T-helper 2 cell treated with Interferon-gamma antibody and Interleukin-4, amounts not matched to agents 5 μg/mL and 100 μg/mL, for 36 hours (primary cell): ENCODE results near the gene MGP.

Experiments
- DNase-seq: peaks from one replicate; pipeline ENCODE4 v3.0.0; 2021; ENCODE audit warnings: low spot score
- H3K27ac Mint-ChIP-seq: one replicate; pipeline ENCODE4 v1.8.0; 2021; ENCODE audit warnings: mild to moderate bottlenecking, mixed read lengths
- H3K27me3 Mint-ChIP-seq: one replicate; pipeline ENCODE4 v1.8.0; 2021; ENCODE audit warnings: low read depth, mixed read lengths
- H3K36me3 Mint-ChIP-seq: one replicate; pipeline ENCODE4 v1.8.0; 2021; ENCODE audit warnings: low read depth, mixed read lengths
- H3K4me1 Mint-ChIP-seq: one replicate; pipeline ENCODE4 v1.8.0; 2021; ENCODE audit warnings: low read depth, mixed read lengths
- H3K4me3 Mint-ChIP-seq: one replicate; pipeline ENCODE4 v1.8.0; 2022; ENCODE audit warnings: mild to moderate bottlenecking, moderate library complexity, mixed read lengths
- H3K9me3 Mint-ChIP-seq: one replicate; pipeline ENCODE4 v1.8.0; 2021; ENCODE audit warnings: mixed read lengths

The MGP gene

DNA sequence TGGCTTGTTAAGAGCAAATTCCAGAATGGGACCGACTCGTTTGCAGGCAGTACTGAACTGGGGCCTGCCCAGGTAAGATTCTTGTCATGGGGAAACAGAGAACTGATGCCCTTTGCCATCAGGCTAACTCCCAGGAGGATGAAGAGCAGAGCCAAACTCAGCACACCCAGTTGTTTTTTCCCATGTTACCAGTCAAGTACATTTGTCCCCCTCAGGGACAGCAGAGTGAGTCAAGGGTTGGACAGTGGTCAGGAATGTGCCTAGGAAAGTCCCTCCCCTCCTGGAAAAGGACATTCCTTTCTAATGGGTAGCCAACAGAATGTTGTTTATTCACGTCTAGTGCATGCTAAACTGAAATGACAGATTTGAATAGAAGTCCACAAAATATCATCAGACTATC lies 43.9 kb downstream of the MGP start:
- DNase-seq = no peak
- Mint-ChIP-seq H3K36me3 (no peaks in the 10 kb centered on the region), H3K27ac (no peak overlapping the region), H3K27me3 (peaks cover 17% of the 10 kb centered on the region), H3K9me3 (no peaks in the 10 kb centered on the region), H3K4me1 (peaks cover 4% of the 10 kb centered on the region), H3K4me3 (no peak overlapping the region)

DNA sequence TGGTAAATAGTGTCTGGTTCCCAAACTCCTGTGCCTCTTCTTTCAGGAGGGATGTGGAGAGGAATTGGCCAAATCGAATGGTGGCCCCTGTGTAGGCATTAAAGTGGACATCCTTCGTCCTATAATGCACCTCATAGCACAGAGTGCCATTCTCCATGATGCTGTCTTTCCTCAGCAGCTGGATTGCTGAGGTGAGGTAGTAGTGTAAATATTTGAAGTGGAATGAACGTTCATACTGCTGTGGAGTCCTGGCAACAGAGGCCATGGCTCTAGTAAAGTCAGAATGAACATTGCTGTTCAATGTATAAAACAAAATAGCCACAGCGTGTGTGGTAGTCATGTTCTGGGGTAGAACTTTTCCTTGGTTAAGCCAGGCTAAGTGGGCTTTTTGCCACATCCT lies 45.0 kb downstream of the MGP start:
- Mint-ChIP-seq H3K27me3 (peaks cover 17% of the 10 kb centered on the region), H3K27ac (no peak overlapping the region), H3K9me3 (no peaks in the 10 kb centered on the region), H3K4me1 (peaks cover 4% of the 10 kb centered on the region), H3K4me3 (no peak overlapping the region), H3K36me3 (no peaks in the 10 kb centered on the region)
- DNase-seq = no peak

DNA sequence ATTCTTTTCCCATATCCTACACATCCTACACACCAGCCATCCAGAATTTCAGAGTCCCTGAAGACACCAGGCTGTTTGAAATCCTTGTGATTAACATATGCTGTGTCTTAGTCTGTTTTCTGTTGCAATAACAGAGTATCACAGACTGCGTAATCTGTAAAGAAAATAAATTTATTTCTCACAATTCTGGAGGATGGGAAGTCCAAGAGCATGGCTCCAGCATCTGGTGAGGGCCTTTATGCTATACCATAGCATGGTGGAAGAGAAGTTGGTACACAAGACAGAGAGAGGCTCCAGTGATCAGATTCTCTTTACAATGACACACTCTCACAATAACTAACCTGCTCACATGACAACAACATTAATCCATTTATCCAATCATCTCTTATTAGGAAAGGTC lies 46.4 kb downstream of the MGP start:
- no peak overlapping the region for H3K27ac Mint-ChIP-seq
- no peaks in the 10 kb centered on the region for H3K4me1 Mint-ChIP-seq
- no peaks in the 10 kb centered on the region for H3K36me3 Mint-ChIP-seq
- H3K9me3 Mint-ChIP-seq = no peaks in the 10 kb centered on the region
- H3K4me3 Mint-ChIP-seq = no peak overlapping the region
- DNase-seq = no peak
- peaks cover 17% of the 10 kb centered on the region for H3K27me3 Mint-ChIP-seq

DNA sequence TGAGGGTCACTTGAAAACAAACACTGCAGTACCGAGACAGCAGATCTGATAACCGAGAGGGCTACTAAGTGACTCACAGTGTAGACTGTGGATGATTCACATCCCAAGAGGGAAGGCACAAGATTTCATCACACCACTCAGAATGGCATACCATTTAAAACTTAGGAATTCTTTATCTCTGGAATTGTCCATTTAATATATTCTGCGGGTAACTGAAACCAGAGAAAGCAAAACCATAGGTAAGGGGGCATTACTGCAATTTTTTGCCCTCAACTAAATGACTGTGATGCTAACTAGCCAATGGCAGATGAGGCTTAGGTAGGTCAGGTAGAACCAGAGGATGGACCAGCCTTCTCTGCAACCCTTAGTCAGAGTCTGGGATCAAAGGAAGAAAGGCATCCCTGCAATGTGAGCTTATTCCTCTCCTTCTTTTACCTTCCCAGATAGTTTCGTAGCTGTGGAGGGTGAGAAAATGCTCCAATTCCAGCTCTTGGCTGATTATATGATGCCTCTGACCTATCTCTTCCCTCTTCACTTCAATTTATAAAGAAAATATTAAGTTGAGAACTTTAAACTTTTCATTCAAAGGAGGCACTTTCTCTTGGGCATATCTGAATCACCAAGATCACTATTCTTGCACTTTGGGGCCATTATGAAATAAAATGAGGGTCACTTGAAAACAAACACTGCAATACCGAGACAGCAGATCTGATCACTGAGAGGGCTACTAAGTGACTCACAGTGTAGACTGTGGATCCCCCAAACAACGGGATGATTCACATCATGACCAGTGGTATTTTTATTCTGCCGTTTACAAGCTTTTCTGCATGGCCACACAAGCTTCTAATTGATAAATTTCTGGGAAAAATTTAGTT lies 49.1 kb downstream of the MGP start:
- Mint-ChIP-seq H3K36me3 (no peaks in the 10 kb centered on the region), H3K4me3 (no peak overlapping the region), H3K9me3 (no peaks in the 10 kb centered on the region), H3K27ac (no peak overlapping the region), H3K4me1 (no peaks in the 10 kb centered on the region), H3K27me3 (peaks cover 23% of the 10 kb centered on the region)
- no peak for DNase-seq

DNA sequence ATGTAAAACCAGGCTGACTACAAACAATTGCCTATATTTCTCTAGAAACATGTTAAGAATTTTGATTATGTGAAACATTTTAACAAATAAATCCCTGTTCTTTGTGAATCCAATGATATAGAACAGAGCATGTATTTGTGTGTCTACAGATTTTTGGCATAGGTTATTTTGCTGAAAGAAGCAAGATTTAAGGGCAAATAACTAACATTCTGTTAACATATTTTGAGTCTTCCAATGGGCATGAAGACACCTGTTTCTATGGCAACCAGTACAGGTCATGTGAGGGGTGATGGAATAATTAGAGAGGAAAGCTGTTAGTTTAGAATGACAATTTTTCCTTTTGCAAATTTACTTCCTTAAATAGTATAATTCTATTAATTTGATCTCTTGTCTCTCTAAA lies 51.1 kb downstream of the MGP start:
- Mint-ChIP-seq H3K27me3 (peaks cover 18% of the 10 kb centered on the region), H3K27ac (no peak overlapping the region), H3K4me3 (no peak overlapping the region), H3K4me1 (no peaks in the 10 kb centered on the region), H3K9me3 (no peaks in the 10 kb centered on the region), H3K36me3 (no peaks in the 10 kb centered on the region)
- DNase-seq = no peak

DNA sequence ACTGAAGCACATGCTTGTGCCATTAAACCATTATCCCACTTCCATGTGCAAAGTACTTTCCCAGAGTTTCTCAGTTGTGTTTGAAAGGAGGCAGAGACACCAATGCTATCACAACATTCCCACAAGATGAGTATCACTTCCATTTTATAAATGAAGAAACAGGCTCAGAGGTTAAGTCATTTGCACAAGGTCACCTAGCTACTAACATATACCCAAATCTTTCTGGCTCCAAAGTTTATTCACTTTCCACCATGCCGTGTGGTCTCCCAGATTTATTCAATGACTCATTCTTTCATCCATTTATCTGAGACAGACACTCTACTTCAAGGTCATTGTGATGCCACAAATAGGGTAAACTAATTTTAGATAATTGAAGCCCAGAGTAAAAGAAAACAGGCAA lies 51.7 kb downstream of the MGP start:
- Mint-ChIP-seq H3K36me3 (no peaks in the 10 kb centered on the region), H3K9me3 (no peaks in the 10 kb centered on the region), H3K4me3 (no peak overlapping the region), H3K27ac (no peak overlapping the region), H3K27me3 (peaks cover 13% of the 10 kb centered on the region), H3K4me1 (no peaks in the 10 kb centered on the region)
- DNase-seq = no peak

DNA sequence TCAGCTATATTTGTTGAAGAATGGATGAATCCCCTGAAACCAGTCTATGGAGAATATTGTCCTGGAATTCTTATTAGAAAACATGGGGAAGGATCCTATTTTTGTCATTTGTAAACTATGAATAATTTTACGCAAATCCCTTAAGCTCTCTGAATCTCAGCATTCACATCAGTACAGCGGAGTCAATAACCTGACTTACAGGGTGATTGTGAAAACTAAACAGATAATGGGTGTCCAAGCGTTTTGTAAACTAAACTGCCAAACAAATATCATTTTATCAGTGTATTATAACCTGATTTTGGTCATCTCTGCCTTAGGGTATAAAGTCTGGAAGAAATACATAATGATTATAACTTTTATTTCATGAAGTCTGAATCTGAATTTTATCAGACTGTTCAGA lies 52.3 kb downstream of the MGP start:
- H3K36me3 Mint-ChIP-seq = no peaks in the 10 kb centered on the region
- no peaks in the 10 kb centered on the region for H3K4me1 Mint-ChIP-seq
- no peak for DNase-seq
- no peak overlapping the region for H3K4me3 Mint-ChIP-seq
- H3K27me3 Mint-ChIP-seq = peaks cover 16% of the 10 kb centered on the region
- H3K27ac Mint-ChIP-seq = no peak overlapping the region
- no peaks in the 10 kb centered on the region for H3K9me3 Mint-ChIP-seq
